Brain microvascular endothelial cell (primary cell): ENCODE measurements around the gene CACNB2.

Experiments
- DNase-seq: peaks from one replicate; pipeline ENCODE4 v3.0.0-alpha.2; 2020
- H3K27ac ChIP-seq: fragments of 250-450 bp; sonication (Bioruptor Pico); 2 replicates; pipeline ENCODE4 v1.5.1; 2020; ENCODE audit warnings: mild to moderate bottlenecking, moderate library complexity
- H3K27me3 ChIP-seq: fragments of 250-450 bp; sonication (Bioruptor Pico); replicated peaks from 2 replicates; pipeline ENCODE4 v1.5.1; 2020; ENCODE audit warnings: mild to moderate bottlenecking
- H3K36me3 ChIP-seq: fragments of 250-450 bp; sonication (Bioruptor Pico); replicated peaks from 2 replicates; pipeline ENCODE4 v1.5.1; 2020; ENCODE audit warnings: mild to moderate bottlenecking
- H3K4me3 ChIP-seq: 2 replicates; pipeline ENCODE4 v1.5.1; 2011; ENCODE audit warnings: low read depth, mild to moderate bottlenecking, control low read depth, low read length, moderate library complexity
- in situ Hi-C: cut with HindIII; loops from 2 replicates; pipeline ENCODE4 v1.10.0; 2017; ENCODE audit warnings: low sequenced_read_pairs, low pct_ligation_motif_present
- TF ChIP-seq, protein P1 (sequence below): IDR thresholded peaks from 2 replicates; pipeline ENCODE4 v1.5.1; 2011; ENCODE audit warnings: low read depth, mild to moderate bottlenecking, moderate library complexity, low read length, control low read depth, inconsistent platforms; ENCODE audit errors: missing control alignments

CACNB2 gene

GRCh38 chr10:18402853-18403252, 262.6 kb downstream of the CACNB2 start:
- peak; percentile 20 for DNase-seq
- no peak overlapping the region for H3K4me3 ChIP-seq
- TF ChIP-seq, protein P1, sequence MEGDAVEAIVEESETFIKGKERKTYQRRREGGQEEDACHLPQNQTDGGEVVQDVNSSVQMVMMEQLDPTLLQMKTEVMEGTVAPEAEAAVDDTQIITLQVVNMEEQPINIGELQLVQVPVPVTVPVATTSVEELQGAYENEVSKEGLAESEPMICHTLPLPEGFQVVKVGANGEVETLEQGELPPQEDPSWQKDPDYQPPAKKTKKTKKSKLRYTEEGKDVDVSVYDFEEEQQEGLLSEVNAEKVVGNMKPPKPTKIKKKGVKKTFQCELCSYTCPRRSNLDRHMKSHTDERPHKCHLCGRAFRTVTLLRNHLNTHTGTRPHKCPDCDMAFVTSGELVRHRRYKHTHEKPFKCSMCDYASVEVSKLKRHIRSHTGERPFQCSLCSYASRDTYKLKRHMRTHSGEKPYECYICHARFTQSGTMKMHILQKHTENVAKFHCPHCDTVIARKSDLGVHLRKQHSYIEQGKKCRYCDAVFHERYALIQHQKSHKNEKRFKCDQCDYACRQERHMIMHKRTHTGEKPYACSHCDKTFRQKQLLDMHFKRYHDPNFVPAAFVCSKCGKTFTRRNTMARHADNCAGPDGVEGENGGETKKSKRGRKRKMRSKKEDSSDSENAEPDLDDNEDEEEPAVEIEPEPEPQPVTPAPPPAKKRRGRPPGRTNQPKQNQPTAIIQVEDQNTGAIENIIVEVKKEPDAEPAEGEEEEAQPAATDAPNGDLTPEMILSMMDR: no peak
- in situ Hi-C loops: no loop called here
- H3K36me3 ChIP-seq: no peaks in the 10 kb centered on the region
- no peak overlapping the region for H3K27ac ChIP-seq
- no peaks in the 10 kb centered on the region for H3K27me3 ChIP-seq

GRCh38 chr10:18404530-18404929, 264.3 kb downstream of the CACNB2 start:
- TF ChIP-seq, protein P1: no peak
- no peak for DNase-seq
- no peak overlapping the region for H3K27ac ChIP-seq
- no peaks in the 10 kb centered on the region for H3K36me3 ChIP-seq
- in situ Hi-C loops: no loop called here
- H3K27me3 ChIP-seq: no peaks in the 10 kb centered on the region
- H3K4me3 ChIP-seq: no peak overlapping the region

- no peak overlapping the region for H3K4me3 ChIP-seq
- DNase-seq: no peak
- in situ Hi-C loops: no loop called here
- no peak overlapping the region for H3K27ac ChIP-seq
- TF ChIP-seq, protein P1: no peak
- H3K36me3 ChIP-seq: no peaks in the 10 kb centered on the region
- H3K27me3 ChIP-seq: no peaks in the 10 kb centered on the region
Observed at GRCh38 chr10:18406136-18406535, 265.9 kb downstream of the CACNB2 start.

DNA sequence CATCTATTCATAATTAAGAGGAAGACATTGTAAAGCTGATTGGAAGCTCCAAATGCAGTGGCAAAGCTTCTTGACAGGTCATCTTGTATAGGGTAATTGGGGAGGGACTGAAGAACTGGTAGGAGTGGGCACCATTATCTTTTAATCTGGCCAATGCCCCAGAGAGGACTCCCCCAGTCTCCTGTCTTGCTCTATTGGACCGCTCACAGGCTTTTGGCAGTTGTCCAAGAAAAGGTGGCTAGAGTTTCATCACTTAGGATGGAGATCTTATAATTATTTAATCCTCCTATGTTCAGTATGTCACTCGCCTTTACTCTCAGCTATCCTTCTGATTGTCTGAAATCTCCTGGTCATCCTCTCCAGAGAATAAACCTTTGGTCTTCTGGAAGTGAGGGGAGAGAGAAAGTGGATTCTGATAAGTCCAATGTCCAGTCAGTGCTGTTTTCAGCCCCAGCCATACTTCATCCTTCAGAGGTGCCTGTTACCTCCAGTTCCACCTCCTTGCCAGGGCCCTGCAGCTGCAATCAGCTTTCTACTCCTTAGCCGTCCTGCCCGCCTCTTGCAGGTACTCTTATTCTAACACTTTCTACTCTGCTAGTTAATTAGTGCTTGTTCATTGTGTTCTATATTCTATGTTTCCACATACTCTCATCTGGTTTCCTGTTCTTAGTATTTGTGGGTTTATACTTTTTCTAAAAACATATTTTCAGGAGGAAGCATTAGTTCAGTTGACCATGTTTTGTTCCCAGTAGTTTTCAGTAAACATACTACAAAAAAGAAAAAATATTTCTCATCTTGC, 269.6 kb downstream of the CACNB2 start:
- no peak overlapping the region for H3K27ac ChIP-seq
- H3K4me3 ChIP-seq: no peak overlapping the region
- TF ChIP-seq, protein P1: no peak
- H3K27me3 ChIP-seq: no peaks in the 10 kb centered on the region
- in situ Hi-C loops: no loop called here
- H3K36me3 ChIP-seq: no peaks in the 10 kb centered on the region
- no peak for DNase-seq

DNA sequence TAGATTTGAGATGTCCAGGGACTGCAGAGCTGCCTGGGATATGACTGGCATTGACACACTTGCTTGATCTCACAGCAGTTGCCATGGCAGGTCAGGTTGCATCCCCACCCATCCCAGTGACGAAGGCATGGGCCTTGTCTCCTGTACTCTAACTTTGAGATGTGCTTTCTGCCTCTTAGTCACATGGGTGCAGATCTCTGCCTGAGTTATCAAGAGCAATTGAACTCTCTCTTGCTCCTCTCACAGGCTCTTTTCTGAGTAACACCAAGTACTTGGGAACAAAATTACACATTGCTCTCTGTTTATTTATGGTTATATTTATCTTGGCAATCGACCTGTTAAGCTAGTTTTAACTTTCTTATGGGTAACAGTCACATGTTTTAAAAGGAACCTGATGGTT, 273.8 kb downstream of the CACNB2 start:
- H3K4me3 ChIP-seq: no peak overlapping the region
- in situ Hi-C loops: no loop called here
- no peaks in the 10 kb centered on the region for H3K36me3 ChIP-seq
- TF ChIP-seq, protein P1: no peak
- no peak for DNase-seq
- no peak overlapping the region for H3K27ac ChIP-seq
- H3K27me3 ChIP-seq: no peaks in the 10 kb centered on the region
